ENCODE data around the gene BHLHE40. TPM values are rescaled to one million over a fixed set of nuclear protein-coding genes. Genes with fewer than 3 reads are reported as not detected.
A peak's percentile ranks its signal among the peaks of the same experiment; 100 is the strongest.

The BHLHE40 gene
- total and polyA plus RNA-seq, 2 of the 13 experiments (the other 11 are each of a cell fraction or from before 2014, with no cell fraction given) = 1.8 to 51.0 TPM

DNA sequence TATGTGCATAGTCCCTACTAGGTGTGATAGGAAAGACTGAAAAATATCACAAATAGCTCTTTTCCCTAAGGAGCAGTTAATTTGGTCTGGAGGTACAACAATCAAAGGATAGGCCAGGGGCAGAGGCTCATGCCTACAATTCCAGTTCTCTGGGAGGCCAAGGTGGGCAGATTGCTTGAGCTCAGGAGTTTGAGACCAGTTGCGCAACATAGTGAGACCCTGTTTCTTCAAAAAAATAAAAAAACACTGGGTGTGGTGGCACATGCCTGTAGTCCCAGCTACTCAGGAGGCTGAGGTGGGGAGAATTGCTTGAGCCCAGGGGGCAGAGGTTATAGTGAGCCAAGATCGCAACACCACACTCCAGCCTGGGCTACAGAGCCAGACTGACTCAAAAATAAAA, 30.2 kb upstream of the BHLHE40 start (continued):
- no peak for TF ChIP-seq YEATS4 (CRISPR knock-in tag; IDR thresholded peaks at IDR 0.05; ENCODE audit: borderline replicate concordance)
- no peak for TF ChIP-seq ZNF781 (CRISPR knock-in tag; IDR thresholded peaks at IDR 0.05; ENCODE audit: borderline replicate concordance, not compliant biosample characterization)
- TF ChIP-seq CEBPB (IDR thresholded peaks at IDR 0.05; ENCODE audit: borderline replicate concordance, low read depth, low read length) = peak; percentile 79

DNA sequence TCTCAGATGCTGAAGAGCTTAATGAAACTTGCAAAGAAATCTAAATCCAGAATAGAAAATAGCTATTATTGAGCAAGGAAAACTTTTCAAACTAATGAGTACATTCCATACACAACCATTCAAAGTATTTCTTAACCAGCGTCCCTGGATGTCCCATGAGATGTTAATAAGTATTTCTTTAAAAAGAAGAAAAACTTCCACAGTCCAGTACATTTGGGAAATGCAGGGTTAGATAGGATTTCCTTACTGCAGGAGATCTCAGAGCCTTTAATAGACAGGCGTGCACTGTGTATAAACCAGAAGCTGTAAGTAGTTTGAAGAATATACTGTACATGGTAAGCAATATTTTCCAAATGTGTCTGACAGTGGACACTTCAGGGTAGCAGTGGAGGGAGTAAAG, 29.6 kb upstream of the BHLHE40 start:
- POLR2A ChIA-PET = no interaction called here
- WGBS (ENCODE audit: low lambda C conversion rate) = 50% methylated on average over 2 of the region's 2 CpGs
- no TSS peak for BruUV-seq (replicated peaks)

DNA sequence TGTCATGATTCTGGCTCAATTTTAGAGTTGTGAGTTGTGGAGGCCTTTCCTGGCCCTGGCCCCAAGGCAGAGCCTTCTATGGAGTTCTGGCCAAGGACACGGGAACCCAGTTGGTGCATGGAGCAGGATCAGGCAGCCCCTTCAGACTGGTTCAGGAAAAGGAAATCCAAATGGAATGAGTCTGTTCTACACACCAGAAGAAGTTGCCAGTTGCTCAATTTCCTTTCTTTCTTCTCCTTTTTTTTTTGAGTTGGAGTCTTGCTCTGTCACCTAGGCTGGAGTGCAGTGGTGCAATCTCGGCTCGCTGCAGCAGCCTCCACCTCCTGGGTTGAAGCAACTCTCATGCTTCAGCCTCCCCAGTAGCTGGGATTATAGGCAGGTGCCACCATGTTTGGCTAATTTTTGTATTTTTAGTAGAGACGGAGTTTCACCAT, 28.9 kb upstream of the BHLHE40 start:
- in situ Hi-C loops (cut with HindIII; ENCODE audit: extremely low pct_ligation_motif_present, low pct_unique_long_range_greater_than_20kb) = no loop called here
- TF ChIP-seq ZNF496 (CRISPR knock-in tag; IDR thresholded peaks at IDR 0.05; ENCODE audit: insufficient replicate concordance) (no peak), ZNF350 (CRISPR knock-in tag; IDR thresholded peaks at IDR 0.05; ENCODE audit: borderline replicate concordance, low read depth) (no peak), SAP130 (CRISPR knock-in tag; IDR thresholded peaks at IDR 0.05; ENCODE audit: low read depth) (no peak), MZF1 (CRISPR knock-in tag; IDR thresholded peaks at IDR 0.05; ENCODE audit: borderline replicate concordance) (no peak), SPEN (CRISPR knock-in tag; IDR thresholded peaks at IDR 0.05; ENCODE audit: low read depth) (no peak)
- TF ChIP-seq, protein P1, sequence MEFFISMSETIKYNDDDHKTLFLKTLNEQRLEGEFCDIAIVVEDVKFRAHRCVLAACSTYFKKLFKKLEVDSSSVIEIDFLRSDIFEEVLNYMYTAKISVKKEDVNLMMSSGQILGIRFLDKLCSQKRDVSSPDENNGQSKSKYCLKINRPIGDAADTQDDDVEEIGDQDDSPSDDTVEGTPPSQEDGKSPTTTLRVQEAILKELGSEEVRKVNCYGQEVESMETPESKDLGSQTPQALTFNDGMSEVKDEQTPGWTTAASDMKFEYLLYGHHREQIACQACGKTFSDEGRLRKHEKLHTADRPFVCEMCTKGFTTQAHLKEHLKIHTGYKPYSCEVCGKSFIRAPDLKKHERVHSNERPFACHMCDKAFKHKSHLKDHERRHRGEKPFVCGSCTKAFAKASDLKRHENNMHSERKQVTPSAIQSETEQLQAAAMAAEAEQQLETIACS (CRISPR knock-in tag; IDR thresholded peaks at IDR 0.05) = no peak
- TF ChIP-seq, protein P2, sequence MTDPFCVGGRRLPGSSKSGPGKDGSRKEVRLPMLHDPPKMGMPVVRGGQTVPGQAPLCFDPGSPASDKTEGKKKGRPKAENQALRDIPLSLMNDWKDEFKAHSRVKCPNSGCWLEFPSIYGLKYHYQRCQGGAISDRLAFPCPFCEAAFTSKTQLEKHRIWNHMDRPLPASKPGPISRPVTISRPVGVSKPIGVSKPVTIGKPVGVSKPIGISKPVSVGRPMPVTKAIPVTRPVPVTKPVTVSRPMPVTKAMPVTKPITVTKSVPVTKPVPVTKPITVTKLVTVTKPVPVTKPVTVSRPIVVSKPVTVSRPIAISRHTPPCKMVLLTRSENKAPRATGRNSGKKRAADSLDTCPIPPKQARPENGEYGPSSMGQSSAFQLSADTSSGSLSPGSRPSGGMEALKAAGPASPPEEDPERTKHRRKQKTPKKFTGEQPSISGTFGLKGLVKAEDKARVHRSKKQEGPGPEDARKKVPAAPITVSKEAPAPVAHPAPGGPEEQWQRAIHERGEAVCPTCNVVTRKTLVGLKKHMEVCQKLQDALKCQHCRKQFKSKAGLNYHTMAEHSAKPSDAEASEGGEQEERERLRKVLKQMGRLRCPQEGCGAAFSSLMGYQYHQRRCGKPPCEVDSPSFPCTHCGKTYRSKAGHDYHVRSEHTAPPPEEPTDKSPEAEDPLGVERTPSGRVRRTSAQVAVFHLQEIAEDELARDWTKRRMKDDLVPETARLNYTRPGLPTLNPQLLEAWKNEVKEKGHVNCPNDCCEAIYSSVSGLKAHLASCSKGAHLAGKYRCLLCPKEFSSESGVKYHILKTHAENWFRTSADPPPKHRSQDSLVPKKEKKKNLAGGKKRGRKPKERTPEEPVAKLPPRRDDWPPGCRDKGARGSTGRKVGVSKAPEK (CRISPR knock-in tag; IDR thresholded peaks at IDR 0.05; ENCODE audit: borderline replicate concordance) = no peak
- TF ChIP-seq, protein P3, sequence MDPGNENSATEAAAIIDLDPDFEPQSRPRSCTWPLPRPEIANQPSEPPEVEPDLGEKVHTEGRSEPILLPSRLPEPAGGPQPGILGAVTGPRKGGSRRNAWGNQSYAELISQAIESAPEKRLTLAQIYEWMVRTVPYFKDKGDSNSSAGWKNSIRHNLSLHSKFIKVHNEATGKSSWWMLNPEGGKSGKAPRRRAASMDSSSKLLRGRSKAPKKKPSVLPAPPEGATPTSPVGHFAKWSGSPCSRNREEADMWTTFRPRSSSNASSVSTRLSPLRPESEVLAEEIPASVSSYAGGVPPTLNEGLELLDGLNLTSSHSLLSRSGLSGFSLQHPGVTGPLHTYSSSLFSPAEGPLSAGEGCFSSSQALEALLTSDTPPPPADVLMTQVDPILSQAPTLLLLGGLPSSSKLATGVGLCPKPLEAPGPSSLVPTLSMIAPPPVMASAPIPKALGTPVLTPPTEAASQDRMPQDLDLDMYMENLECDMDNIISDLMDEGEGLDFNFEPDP (CRISPR knock-in tag; conservative IDR thresholded peaks at IDR 0.05) = no peak

More for the DNA sequence above, 29.6 kb upstream of the BHLHE40 start:
- in situ Hi-C loops (cut with HindIII; ENCODE audit: extremely low pct_ligation_motif_present, low pct_unique_long_range_greater_than_20kb) = no loop called here
- TF ChIP-seq KAT8 (CRISPR knock-in tag; IDR thresholded peaks at IDR 0.05) = no peak
- Histone ChIP-seq H3K27ac (ENCODE audit: extremely low read length, insufficient read depth, low read length) (no peak overlapping the region), H3K4me1 (ENCODE audit: insufficient read depth, low read length) (peaks cover 45% of the 10 kb centered on the region), H3K27me3 (ENCODE audit: control insufficient read depth in 1 of 2, insufficient read depth in 2 of 2, low read length in 2 of 2) (no peaks in the 10 kb centered on the region), H4K20me1 (ENCODE audit: insufficient read depth, low read length) (no peaks in the 10 kb centered on the region), H3K79me2 (ENCODE audit: insufficient read depth, low read length) (no peaks in the 10 kb centered on the region), H3K9ac (ENCODE audit: insufficient read depth, low read depth, low read length) (no peak overlapping the region), H3K4me2 (ENCODE audit: low read depth, low read length) (no peak overlapping the region), H3K9me3 (ENCODE audit: low read length) (no peaks in the 10 kb centered on the region), H3K36me3 (replicated peaks in 1 of 2; ENCODE audit: control insufficient read depth in 1 of 2, insufficient read depth in 2 of 2, low read length in 2 of 2) (no peaks in the 10 kb centered on the region), H2AFZ (ENCODE audit: low read length) (no peak overlapping the region), H3K4me3 (replicated peaks in 1 of 3; ENCODE audit: insufficient read depth in 1 of 3, low read depth in 2 of 3, low read length in 3 of 3) (no peak overlapping the region)
- FAIRE-seq (no peak), DNase-seq (ENCODE audit: low spot score) (no peak), ATAC-seq (no peak)
- CTCF ChIA-PET (ENCODE audit: low intra/inter-chr PET ratio, low total read pairs) = no interaction called here
- intact Hi-C loops (cut with micrococcal nuclease; ENCODE audit: unreplicated experiment) = no loop called here

More for the DNA sequence above, 28.9 kb upstream of the BHLHE40 start:
- Histone ChIP-seq H4K20me1 (ENCODE audit: insufficient read depth, low read length) (no peaks in the 10 kb centered on the region), H3K9ac (ENCODE audit: insufficient read depth, low read depth, low read length) (no peak overlapping the region), H3K36me3 (replicated peaks in 1 of 2; ENCODE audit: control insufficient read depth in 1 of 2, insufficient read depth in 2 of 2, low read length in 2 of 2) (no peaks in the 10 kb centered on the region), H3K27me3 (ENCODE audit: control insufficient read depth in 1 of 2, insufficient read depth in 2 of 2, low read length in 2 of 2) (no peaks in the 10 kb centered on the region), H3K4me2 (ENCODE audit: low read depth, low read length) (peak overlapping the region; percentile 59; the same call in 1 of the 2 replicates), H3K79me2 (ENCODE audit: insufficient read depth, low read length) (no peaks in the 10 kb centered on the region), H3K4me3 (replicated peaks in 1 of 3; ENCODE audit: insufficient read depth in 1 of 3, low read depth in 2 of 3, low read length in 3 of 3) (no peak overlapping the region), H3K9me3 (ENCODE audit: low read length) (no peaks in the 10 kb centered on the region), H3K27ac (ENCODE audit: extremely low read length, insufficient read depth, low read length) (no peak overlapping the region), H2AFZ (ENCODE audit: low read length) (no peak overlapping the region), H3K4me1 (ENCODE audit: insufficient read depth, low read length) (peaks cover 48% of the 10 kb centered on the region)
- CTCF ChIA-PET (ENCODE audit: low intra/inter-chr PET ratio, low total read pairs) = no interaction called here
- no TSS peak for BruUV-seq (replicated peaks)
- ATAC-seq = no peak; the same call in 2 of the 3 replicates
- WGBS (ENCODE audit: low lambda C conversion rate) = 67% methylated on average over 4 of the region's 4 CpGs
- FAIRE-seq = no peak
- DNase-seq (ENCODE audit: low spot score) = no peak
- POLR2A ChIA-PET = no interaction called here
- intact Hi-C loops (cut with micrococcal nuclease; ENCODE audit: unreplicated experiment) = no loop called here
